HepG2 (cell line): ENCODE data around the gene MTRFR. TPM values are rescaled to one million over a fixed set of nuclear protein-coding genes. Genes with fewer than 3 reads are reported as not detected.

ENCODE experiments used
- ATAC-seq: fragments of 200-7000 bp; cut with Tn5 transposase; 3 replicates; pipeline ENCODE4 v1.9.1; 2020; ENCODE audit warnings: mild to moderate bottlenecking, moderate library complexity
- BruUV-seq: library from RNA; stranded (reverse); fragments of 400-500 nt; replicated peaks from 2 replicates; lab custom pipeline; 2021; lab: Mats Ljungman, UMichigan
- CTCF ChIA-PET: fragments of 300-600 bp; formaldehyde crosslinking; extraction: SDS; loops from one replicate; lab custom pipeline; 2021; ENCODE audit warnings: low total read pairs, inconsistent platforms, low intra/inter-chr PET ratio; lab: Yijun Ruan, JAX
- POLR2A ChIA-PET: fragments of 350-600 bp; sonication (Branson Sonifier 250); formaldehyde crosslinking; loops from one replicate; lab custom pipeline; 2020; ENCODE audit warnings: antibody characterized with exemption, inconsistent platforms; lab: Yijun Ruan, JAX
- DNase-seq: peaks from one replicate; pipeline ENCODE4 v3.0.0-alpha.2; 2015; ENCODE audit warnings: low spot score
- FAIRE-seq: peaks from 3 replicates; lab custom pipeline; 2011; peaks lifted over from hg19 to GRCh38; lab: Jason Lieb, UNC
- H2AFZ ChIP-seq: one replicate; pipeline ENCODE4 v1.6.1; 2011; ENCODE audit warnings: low read length, inconsistent platforms
- H3K27ac ChIP-seq: fragments of 300-600 bp; 3 replicates; pipeline ENCODE4 v1.8.0; 2011; ENCODE audit warnings: mixed run types, mild to moderate bottlenecking, mixed read lengths, low read length, inconsistent platforms; ENCODE audit not compliant: insufficient read depth; ENCODE audit errors: extremely low read length
- H3K27me3 ChIP-seq, 2 experiments: fragments of 200-600 bp in 1 of 2; 2 replicates in 1 of 2; 3 replicates in 1 of 2; pipeline versions ENCODE4 v1.6.0 to v1.8.0; 2011; ENCODE audit warnings: low read length in 2 of 2, mild to moderate bottlenecking in 2 of 2, moderate library complexity in 2 of 2, inconsistent platforms in 1 of 2; ENCODE audit not compliant: insufficient read depth in 2 of 2, control insufficient read depth in 1 of 2
- H3K36me3 ChIP-seq, 2 experiments: fragments of 200-600 bp in 1 of 2; replicated peaks in 1 of 2; 2 replicates in 1 of 2; 3 replicates in 1 of 2; pipeline versions ENCODE4 v1.5.1 to v1.8.0; 2011; ENCODE audit warnings: low read length in 2 of 2, inconsistent platforms in 1 of 2; ENCODE audit not compliant: insufficient read depth in 2 of 2, control insufficient read depth in 1 of 2
- H3K4me1 ChIP-seq: 2 replicates; pipeline ENCODE4 v1.5.1; 2012; ENCODE audit warnings: low read length, inconsistent platforms; ENCODE audit not compliant: insufficient read depth
- H3K4me2 ChIP-seq: 2 replicates; pipeline ENCODE4 v1.6.0; 2011; ENCODE audit warnings: low read depth, low read length, inconsistent platforms
- H3K4me3 ChIP-seq, 3 experiments: fragments of 200-600 bp in 1 of 3; sonication (generic), shearing (Covaris generic) in 1 of 3; replicated peaks in 1 of 3; 2 replicates each; pipeline ENCODE4 v1.5.1; 2011 to 2016; ENCODE audit warnings: low read length in 3 of 3, inconsistent platforms in 2 of 3, low read depth in 2 of 3, mild to moderate bottlenecking in 2 of 3, control low read depth in 1 of 3, mixed read lengths in 1 of 3; ENCODE audit not compliant: insufficient read depth in 1 of 3
- H3K79me2 ChIP-seq: one replicate; pipeline ENCODE4 v1.6.1; 2011; ENCODE audit warnings: low read length, inconsistent platforms; ENCODE audit not compliant: insufficient read depth
- H3K9ac ChIP-seq: 2 replicates; pipeline ENCODE4 v1.6.0; 2011; ENCODE audit warnings: mild to moderate bottlenecking, low read depth, low read length, inconsistent platforms; ENCODE audit not compliant: insufficient read depth
- H3K9me3 ChIP-seq: 2 replicates; pipeline ENCODE4 v1.5.1; 2012; ENCODE audit warnings: mild to moderate bottlenecking, low read length
- H4K20me1 ChIP-seq: 2 replicates; pipeline ENCODE4 v1.6.0; 2011; ENCODE audit warnings: inconsistent platforms, mild to moderate bottlenecking, low read length, moderate library complexity; ENCODE audit not compliant: insufficient read depth
- ADNP ChIP-seq: sonication (generic); formaldehyde crosslinking; IDR thresholded peaks from 2 replicates; pipeline ENCODE4 v1.4.0; 2020; ENCODE audit warnings: missing genetic modification reagents
- CAMTA2 ChIP-seq: sonication (generic); formaldehyde crosslinking; IDR thresholded peaks from 2 replicates; pipeline ENCODE4 v1.4.0; 2020; ENCODE audit warnings: mild to moderate bottlenecking, missing genetic modification reagents, borderline replicate concordance
- DDIT3 ChIP-seq: sonication (generic); formaldehyde crosslinking; IDR thresholded peaks from 2 replicates; pipeline ENCODE4 v1.4.0; 2020; ENCODE audit warnings: mild to moderate bottlenecking, missing genetic modification reagents
- ETS1 ChIP-seq: sonication (generic); formaldehyde crosslinking; IDR thresholded peaks from 2 replicates; pipeline ENCODE4 v1.4.0; 2020; ENCODE audit warnings: missing genetic modification reagents
- GTF3A ChIP-seq: sonication (generic); formaldehyde crosslinking; conservative IDR thresholded peaks from 2 replicates; pipeline ENCODE4 v1.4.0; 2020; ENCODE audit warnings: mild to moderate bottlenecking, missing genetic modification reagents
- HCFC1 ChIP-seq: fragments of 150-350 bp; IDR thresholded peaks from 2 replicates; pipeline ENCODE4 v1.6.1; 2014; ENCODE audit warnings: low read depth, low read length
- KAT7 ChIP-seq: IDR thresholded peaks from 2 replicates; pipeline ENCODE4 v1.6.1; 2018; ENCODE audit warnings: borderline replicate concordance, missing compliant biosample characterization
- KDM6A ChIP-seq: IDR thresholded peaks from 2 replicates; pipeline ENCODE4 v1.6.1; 2016; ENCODE audit warnings: low read depth
- NCOA1 ChIP-seq: sonication (generic); formaldehyde crosslinking; IDR thresholded peaks from 2 replicates; pipeline ENCODE4 v1.9.0; 2021; ENCODE audit warnings: missing genetic modification reagents
- PAX8 ChIP-seq: sonication (generic); formaldehyde crosslinking; IDR thresholded peaks from 2 replicates; pipeline ENCODE4 v1.8.0; 2022; ENCODE audit warnings: mild to moderate bottlenecking, missing genetic modification reagents, borderline replicate concordance
- PHF21A ChIP-seq: sonication (generic); formaldehyde crosslinking; IDR thresholded peaks from 2 replicates; pipeline ENCODE4 v1.5.0; 2020; ENCODE audit warnings: mild to moderate bottlenecking, missing genetic modification reagents
- POLR2AphosphoS2 ChIP-seq: IDR thresholded peaks from 2 replicates; pipeline ENCODE4 v1.6.1; 2011; ENCODE audit warnings: low read depth, low read length, improper control_type of control experiment
- RELA ChIP-seq: sonication (generic); formaldehyde crosslinking; IDR thresholded peaks from 2 replicates; pipeline ENCODE4 v1.4.0; 2020; ENCODE audit warnings: missing genetic modification reagents
- YY1 ChIP-seq: IDR thresholded peaks from 2 replicates; pipeline ENCODE4 v1.6.1; 2011; ENCODE audit warnings: low read length, low read depth, moderate library complexity, mild to moderate bottlenecking; ENCODE audit not compliant: insufficient read depth, insufficient replicate concordance
- ZBTB7A ChIP-seq: sonication (generic); formaldehyde crosslinking; IDR thresholded peaks from 2 replicates; pipeline ENCODE4 v1.8.0; 2022; ENCODE audit warnings: mild to moderate bottlenecking, missing genetic modification reagents
- ZMAT5 ChIP-seq: sonication (generic); formaldehyde crosslinking; IDR thresholded peaks from 2 replicates; pipeline ENCODE4 v1.5.0; 2020; ENCODE audit warnings: mild to moderate bottlenecking, low read depth, missing genetic modification reagents, borderline replicate concordance
- ZNF484 ChIP-seq: sonication (generic); formaldehyde crosslinking; IDR thresholded peaks from 2 replicates; pipeline ENCODE4 v1.5.1; 2020; ENCODE audit warnings: mild to moderate bottlenecking, low read depth, missing genetic modification reagents, borderline replicate concordance
- ZNF556 ChIP-seq: sonication (generic); formaldehyde crosslinking; IDR thresholded peaks from 2 replicates; pipeline ENCODE4 v1.4.0; 2020; ENCODE audit warnings: mild to moderate bottlenecking, missing genetic modification reagents, borderline replicate concordance
- WGBS: methylation state at CpG from one replicate; pipeline ENCODE4 v1.1.6; 2017; ENCODE audit warnings: low lambda C conversion rate; 5-methylcytosine and 5-hydroxymethylcytosine counted together
- in situ Hi-C: cut with HindIII; loops from 2 replicates; pipeline ENCODE4 v1.10.0; 2017; ENCODE audit warnings: low pct_unique_long_range_greater_than_20kb; ENCODE audit not compliant: extremely low pct_ligation_motif_present
- intact Hi-C: fragments of 100-400 bp; cut with micrococcal nuclease; formaldehyde crosslinking; loops from one replicate; pipeline ENCODE4 v1.10.0; 2022; ENCODE audit not compliant: unreplicated experiment
- polyA plus RNA-seq, 8 experiments: library from polyadenylated mRNA; depleted of rRNA in 3 of 8; stranded (reverse) in 7 of 8; unstranded in 1 of 8; fragments of >200 nt; fragmentation: Illumina TruSeq in 4 of 8; extraction: Trizol in 4 of 8; gene quantifications; 2 replicates each; pipeline versions ENCODE4 v1.2.1 to v1.2.3, GENCODE V29; 2011 to 2016; ENCODE audit warnings: low read depth in 4 of 8, missing spikeins in 1 of 8, mixed read lengths in 1 of 8; ENCODE audit not compliant: insufficient read depth in 1 of 8
- total RNA-seq, 5 experiments: library from RNA; depleted of rRNA; stranded (reverse); fragments of >200 nt; fragmentation: Illumina TruSeq; extraction: Trizol; gene quantifications; 2 replicates each; pipeline ENCODE4 v1.2.3, GENCODE V29; 2016; ENCODE audit warnings: low read depth in 1 of 5
- TF ChIP-seq, protein P1 (sequence below): sonication (generic); formaldehyde crosslinking; conservative IDR thresholded peaks from 2 replicates; pipeline ENCODE4 v1.5.0; 2020; ENCODE audit warnings: missing genetic modification reagents

MTRFR gene
- total and polyA plus RNA-seq, 2 of the 13 experiments (the other 11 are each of a cell fraction or from before 2014, with no cell fraction given), result 7.1 to 9.9 TPM

- TF ChIP-seq ZMAT5 (CRISPR knock-in tag) (0 out of 2 replicates have a peak, but pooled peaks have one; percentile 32), POLR2AphosphoS2 (no peak)
Measured at GRCh38 chr12:123232472-123232806, 797 bp upstream of the MTRFR start (continued).

DNA sequence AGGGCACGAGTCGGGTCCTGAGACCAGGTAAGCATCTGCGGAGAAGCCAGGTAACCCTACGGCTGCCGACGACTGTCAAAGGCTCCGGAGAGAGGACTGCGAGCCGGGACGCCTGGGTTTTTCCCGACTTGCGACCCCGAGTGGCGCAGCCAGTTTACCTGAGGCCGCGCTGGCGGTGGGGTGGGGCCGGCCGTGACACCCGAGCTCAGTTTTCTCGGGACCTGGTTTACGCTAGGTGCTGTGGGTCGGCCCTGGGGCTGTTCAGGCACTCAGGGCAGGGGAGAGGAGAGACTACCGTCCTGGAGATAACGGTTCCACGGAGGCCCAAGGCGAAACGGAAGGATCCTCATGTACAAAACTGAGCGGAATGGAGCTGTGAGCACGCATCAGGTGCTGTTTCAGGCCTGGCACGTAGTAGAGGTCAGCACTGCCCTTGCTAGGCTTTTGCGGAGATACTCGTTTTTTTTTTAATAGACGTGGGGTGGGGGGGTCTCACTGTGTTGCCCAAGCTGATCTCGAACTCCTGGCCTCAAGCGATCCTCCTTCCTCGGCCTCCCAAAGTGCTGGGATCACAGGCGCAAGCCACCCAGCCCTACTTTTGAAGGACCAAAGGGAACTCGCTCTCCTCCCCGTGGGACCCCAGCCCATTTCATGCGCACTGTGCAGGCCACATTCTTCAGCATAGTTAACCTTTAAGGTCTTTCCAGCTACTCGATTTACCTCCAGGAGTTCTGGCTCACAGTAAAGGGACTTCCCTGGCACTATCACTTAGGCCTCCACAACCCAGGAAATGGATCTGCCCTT, 471 bp downstream of the MTRFR start:
- no peak for FAIRE-seq
- H2AFZ ChIP-seq, result no peak overlapping the region
- intact Hi-C loops, result loop anchor here (5.0 kb wide), 2 partner anchors 251 to 266 kb away; partner anchors contain the start of genes ABCB9 and ARL6IP4
- TF ChIP-seq KDM6A, result no peak
- TF ChIP-seq HCFC1, result no peak
- TF ChIP-seq ETS1 (CRISPR knock-in tag), result no peak
- TF ChIP-seq YY1, result no peak
- TF ChIP-seq PAX8, result no peak
- TF ChIP-seq DDIT3 (CRISPR knock-in tag), result no peak
- no peak for TF ChIP-seq NCOA1
- TF ChIP-seq RELA (CRISPR knock-in tag), result no peak
- no peak; the same call in 1 of the 2 replicates for TF ChIP-seq PHF21A (CRISPR knock-in tag)
- TF ChIP-seq ZNF484 (CRISPR knock-in tag), result no peak
- no peak; the same call in 1 of the 2 replicates for TF ChIP-seq KAT7
- TF ChIP-seq, protein P1, sequence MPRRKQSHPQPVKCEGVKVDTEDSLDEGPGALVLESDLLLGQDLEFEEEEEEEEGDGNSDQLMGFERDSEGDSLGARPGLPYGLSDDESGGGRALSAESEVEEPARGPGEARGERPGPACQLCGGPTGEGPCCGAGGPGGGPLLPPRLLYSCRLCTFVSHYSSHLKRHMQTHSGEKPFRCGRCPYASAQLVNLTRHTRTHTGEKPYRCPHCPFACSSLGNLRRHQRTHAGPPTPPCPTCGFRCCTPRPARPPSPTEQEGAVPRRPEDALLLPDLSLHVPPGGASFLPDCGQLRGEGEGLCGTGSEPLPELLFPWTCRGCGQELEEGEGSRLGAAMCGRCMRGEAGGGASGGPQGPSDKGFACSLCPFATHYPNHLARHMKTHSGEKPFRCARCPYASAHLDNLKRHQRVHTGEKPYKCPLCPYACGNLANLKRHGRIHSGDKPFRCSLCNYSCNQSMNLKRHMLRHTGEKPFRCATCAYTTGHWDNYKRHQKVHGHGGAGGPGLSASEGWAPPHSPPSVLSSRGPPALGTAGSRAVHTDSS (CRISPR knock-in tag), result no peak
- TF ChIP-seq ZBTB7A (CRISPR knock-in tag), result no peak
- no peak for TF ChIP-seq GTF3A (CRISPR knock-in tag)
- no peak for TF ChIP-seq CAMTA2
- no peak for TF ChIP-seq ZNF556
- TF ChIP-seq ADNP, result peak; percentile 73

More for the DNA sequence above, 471 bp downstream of the MTRFR start:
- H3K79me2 ChIP-seq, result peaks cover 60% of the 10 kb centered on the region
- H3K4me1 ChIP-seq, result peaks cover 57% of the 10 kb centered on the region
- peak overlapping the region; percentile 71 for H3K4me2 ChIP-seq
- BruUV-seq, result TSS peak; percentile 67
- 3% methylated on average over 17 of the region's 42 CpGs for WGBS
- POLR2A ChIA-PET, result interaction anchor here (0.6 to 3.6 kb wide), 63 partner anchors 10 to 733 kb away, joined by 3 to 63 read pairs (median 5); partner anchors contain the start of genes ABCB9, ARL6IP4, ATP6V0A2 and KMT5A
- peak; percentile 41 for ATAC-seq
- CTCF ChIA-PET, result no interaction called here
- no peaks in the 10 kb centered on the region for H4K20me1 ChIP-seq
- DNase-seq, result no peak
- in situ Hi-C loops, result loop anchor here (5.0 to 25.0 kb wide), 2 partner anchors 191 to 371 kb away; no protein-coding TSS in a partner anchor
- H3K27me3 ChIP-seq, result no peaks in the 10 kb centered on the region; a peak in 1 of 5 replicates
- H3K4me3 ChIP-seq, result peak overlapping the region; percentile 81 to 96 (median 90)
- H3K27ac ChIP-seq, result peak overlapping the region; percentile 85
- peak overlapping the region; percentile 93 for H3K9ac ChIP-seq
- H3K36me3 ChIP-seq, result peaks cover 0 to 5% of the 10 kb centered on the region in 2 experiments; a peak in 1 of 5 replicates
- H3K9me3 ChIP-seq, result no peaks in the 10 kb centered on the region
